Right forelimb (tissue), 1 donor: Measurements from ENCODE around the gene ATP11A.
"Not testable (repeated sequence)": the region's sequence is repeated elsewhere in the genome, so short reads cannot be mapped to it uniquely, and the experiment has no call there.

ENCODE experiments used
- DNase-seq: peaks from one replicate; pipeline ENCODE4 v3.0.0-alpha.2; 2018

Gene ATP11A

GRCh38 chr13:112822851-112823250 is 133.0 kb downstream of the ATP11A start:
- no peak for DNase-seq

DNA sequence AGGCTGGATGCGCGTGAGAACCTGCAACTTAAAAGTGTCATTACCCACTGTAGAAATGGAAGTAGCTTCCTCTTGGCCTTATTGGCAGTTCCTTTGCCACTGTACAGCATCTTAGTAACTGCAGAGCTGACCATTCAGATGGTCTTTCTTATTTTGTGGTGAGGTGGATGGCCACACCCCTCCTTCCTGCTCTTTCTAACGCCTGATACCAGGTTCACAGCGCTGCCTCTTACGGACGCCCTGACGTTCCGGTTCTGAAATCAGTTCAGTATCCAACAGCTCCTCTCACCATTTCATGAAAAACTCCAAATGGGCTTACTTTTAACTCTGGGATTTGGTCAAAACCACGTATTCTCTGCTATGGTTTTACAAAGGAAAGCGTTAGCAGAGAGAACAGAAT is 134.6 kb downstream of the ATP11A start:
- no peak for DNase-seq

GRCh38 chr13:112825071-112825470 is 135.2 kb downstream of the ATP11A start:
- no peak for DNase-seq

- DNase-seq, result no peak
These were observed 136.0 kb downstream of the ATP11A start for GRCh38 chr13:112825875-112826274.

DNA sequence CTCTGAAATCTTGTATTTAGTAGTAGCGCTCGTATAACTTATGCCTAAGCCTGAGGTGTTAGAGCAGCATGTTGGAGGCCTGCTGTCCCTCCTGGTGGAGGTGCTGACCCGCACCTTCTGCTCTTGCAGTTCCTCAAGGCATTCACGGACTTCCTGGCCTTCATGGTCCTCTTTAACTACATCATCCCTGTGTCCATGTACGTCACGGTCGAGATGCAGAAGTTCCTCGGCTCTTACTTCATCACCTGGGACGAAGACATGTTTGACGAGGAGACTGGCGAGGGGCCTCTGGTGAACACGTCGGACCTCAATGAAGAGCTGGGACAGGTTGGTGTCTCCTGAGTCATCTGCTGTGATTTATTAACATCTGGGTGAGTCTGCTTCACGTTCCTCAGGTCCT is 136.7 kb downstream of the ATP11A start:
- no peak for DNase-seq

DNA sequence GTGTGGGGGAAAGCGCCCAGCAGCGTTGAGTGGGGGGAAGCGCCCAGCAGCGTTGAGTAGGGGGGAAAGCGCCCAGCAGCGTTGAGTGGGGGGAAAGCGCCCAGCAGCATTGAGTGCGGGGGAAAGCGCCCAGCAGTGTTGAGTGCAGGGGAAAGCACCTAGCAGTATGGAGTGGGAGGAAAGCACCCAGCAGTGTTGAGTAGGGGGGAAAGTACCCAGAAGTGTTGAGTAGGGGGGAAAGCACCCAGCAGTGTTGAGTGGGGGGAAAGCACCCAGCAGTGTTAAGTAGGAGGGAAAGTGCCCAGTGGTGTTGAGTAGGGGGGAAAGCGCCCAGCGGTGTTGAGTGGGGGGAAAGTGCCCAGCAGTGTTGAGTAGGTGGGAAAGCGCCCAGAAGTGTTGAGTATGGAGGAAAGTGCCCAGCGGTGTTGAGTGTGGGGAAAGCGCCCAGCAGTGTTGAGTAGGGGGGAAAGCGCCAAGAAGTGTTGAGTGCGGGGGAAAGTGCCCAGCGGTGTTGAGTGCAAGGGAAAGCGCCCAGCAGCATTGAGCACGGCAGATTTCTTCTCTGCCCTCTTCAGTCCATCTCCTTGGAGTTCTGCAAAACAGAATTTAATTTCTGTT is 138.4 kb downstream of the ATP11A start:
- no peak for DNase-seq

GRCh38 chr13:112828756-112829155 is 138.9 kb downstream of the ATP11A start:
- no peak for DNase-seq

DNA sequence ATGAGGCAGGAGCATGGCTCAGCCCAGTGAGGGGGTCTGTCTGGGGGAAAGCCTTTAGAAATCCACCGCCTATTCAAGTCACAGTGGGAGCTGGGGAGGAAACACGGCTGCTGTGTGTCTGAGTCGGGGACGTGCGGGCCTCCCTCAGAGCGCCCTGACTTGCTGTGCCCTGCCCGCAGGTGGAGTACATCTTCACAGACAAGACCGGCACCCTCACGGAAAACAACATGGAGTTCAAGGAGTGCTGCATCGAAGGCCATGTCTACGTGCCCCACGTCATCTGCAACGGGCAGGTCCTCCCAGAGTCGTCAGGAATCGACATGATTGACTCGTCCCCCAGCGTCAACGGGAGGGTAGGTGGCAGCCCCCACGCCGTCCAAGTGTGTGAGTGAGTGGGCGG is 141.4 kb downstream of the ATP11A start:
- no peak for DNase-seq

- DNase-seq, result no peak
These were observed 142.0 kb downstream of the ATP11A start for GRCh38 chr13:112831801-112832200.

DNA sequence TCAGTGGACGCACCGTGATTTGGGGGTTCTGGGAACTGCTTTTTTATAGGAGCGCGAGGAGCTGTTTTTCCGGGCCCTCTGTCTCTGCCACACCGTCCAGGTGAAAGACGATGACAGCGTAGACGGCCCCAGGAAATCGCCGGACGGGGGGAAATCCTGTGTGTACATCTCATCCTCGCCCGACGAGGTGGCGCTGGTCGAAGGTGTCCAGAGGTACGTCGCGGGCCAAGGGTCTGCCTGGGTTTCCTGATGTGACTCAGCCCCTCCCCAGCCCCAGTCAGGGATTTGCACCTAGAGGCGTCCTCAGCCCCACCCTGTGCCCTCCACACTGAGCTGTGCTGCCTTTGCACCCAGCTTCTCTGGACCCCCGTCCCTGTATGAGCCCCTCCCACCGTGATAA is 143.0 kb downstream of the ATP11A start:
- no peak for DNase-seq

GRCh38 chr13:112833551-112834257 is 143.9 kb downstream of the ATP11A start:
- DNase-seq, result no peak

- no peak for DNase-seq
These were observed 145.5 kb downstream of the ATP11A start for GRCh38 chr13:112835344-112835743.

DNA sequence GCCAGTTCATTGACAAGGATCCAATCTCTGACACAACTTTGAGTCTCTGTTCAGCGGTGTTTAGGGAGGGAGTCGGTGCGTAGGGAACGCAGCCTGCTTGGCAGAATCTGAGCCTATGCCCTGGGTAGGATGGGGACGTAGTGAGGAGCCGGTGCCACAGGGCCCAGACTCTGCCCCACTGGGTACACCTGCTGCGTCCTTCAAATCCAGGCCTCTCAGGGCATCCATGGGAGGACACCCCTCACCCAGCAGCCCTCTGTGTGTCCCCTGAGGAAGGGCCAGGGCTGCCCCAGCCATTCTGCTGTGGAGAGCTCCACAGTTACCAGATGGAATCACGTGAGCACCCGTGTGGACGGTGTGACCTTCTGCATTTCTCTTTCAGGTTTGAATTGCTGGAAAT is 146.0 kb downstream of the ATP11A start:
- no peak for DNase-seq

- DNase-seq, result no peak
These were observed 147.1 kb downstream of the ATP11A start for GRCh38 chr13:112836940-112837339.

- DNase-seq, result no peak
These were observed 147.7 kb downstream of the ATP11A start for GRCh38 chr13:112837371-112838037.

- no peak for DNase-seq
These were observed 148.4 kb downstream of the ATP11A start for GRCh38 chr13:112838038-112838841.

DNA sequence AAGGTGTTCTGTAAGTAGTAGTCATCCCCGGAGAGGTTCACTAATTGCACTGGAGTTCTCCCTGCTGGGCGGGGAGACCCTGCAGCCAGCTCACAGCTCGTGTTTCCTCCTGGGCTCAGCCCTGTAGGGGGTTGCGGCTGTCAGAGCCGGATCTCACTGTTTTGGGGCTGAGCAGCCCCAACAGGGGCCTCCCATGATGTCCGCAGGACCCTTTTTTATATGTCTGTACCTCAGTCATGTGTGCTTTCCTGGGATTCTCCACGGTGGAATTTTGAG is 148.9 kb downstream of the ATP11A start:
- DNase-seq, result no peak

- no peak for DNase-seq
These were observed 149.7 kb downstream of the ATP11A start for GRCh38 chr13:112839356-112840105.

DNA sequence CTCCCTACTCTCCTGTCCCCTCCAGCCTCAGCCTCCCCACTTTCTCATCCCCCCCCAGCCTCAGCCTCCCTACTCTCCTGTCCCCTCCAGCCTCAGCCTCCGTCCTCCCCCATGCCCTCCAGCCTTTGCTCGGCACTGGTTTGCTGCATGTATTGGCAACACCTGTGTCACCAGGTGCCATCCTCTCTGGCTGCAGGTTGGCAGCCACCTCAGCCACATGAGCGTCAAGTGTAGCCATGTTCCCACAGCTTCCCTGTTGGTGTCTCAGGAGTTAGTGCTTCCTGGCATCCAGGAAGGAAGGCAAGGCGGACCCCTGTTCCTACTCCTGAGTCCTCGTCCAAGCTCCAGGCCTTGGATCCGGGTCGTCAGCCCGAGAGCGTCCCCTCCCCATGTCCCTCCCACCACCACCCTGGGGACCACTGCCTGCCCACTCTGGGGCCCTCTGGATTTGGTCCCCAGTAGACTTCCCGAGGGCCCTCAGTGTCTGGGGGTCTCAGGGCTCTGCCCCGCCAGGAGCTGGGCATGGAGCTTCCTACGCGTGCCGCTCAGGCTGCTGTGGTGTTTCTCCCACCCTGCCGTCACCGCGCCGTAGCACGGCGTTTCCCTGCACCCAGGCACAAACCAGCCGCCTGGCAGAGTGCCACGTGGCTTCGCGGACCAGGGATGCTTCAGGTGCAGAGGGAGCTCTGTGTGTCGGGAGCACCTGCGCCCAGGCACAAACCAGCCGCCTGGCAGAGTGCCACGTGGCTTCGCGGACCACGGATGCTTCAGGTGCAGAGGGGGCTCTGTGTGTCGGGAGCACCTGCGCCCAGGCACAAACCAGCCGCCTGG is 150.8 kb downstream of the ATP11A start:
- no peak for DNase-seq

DNA sequence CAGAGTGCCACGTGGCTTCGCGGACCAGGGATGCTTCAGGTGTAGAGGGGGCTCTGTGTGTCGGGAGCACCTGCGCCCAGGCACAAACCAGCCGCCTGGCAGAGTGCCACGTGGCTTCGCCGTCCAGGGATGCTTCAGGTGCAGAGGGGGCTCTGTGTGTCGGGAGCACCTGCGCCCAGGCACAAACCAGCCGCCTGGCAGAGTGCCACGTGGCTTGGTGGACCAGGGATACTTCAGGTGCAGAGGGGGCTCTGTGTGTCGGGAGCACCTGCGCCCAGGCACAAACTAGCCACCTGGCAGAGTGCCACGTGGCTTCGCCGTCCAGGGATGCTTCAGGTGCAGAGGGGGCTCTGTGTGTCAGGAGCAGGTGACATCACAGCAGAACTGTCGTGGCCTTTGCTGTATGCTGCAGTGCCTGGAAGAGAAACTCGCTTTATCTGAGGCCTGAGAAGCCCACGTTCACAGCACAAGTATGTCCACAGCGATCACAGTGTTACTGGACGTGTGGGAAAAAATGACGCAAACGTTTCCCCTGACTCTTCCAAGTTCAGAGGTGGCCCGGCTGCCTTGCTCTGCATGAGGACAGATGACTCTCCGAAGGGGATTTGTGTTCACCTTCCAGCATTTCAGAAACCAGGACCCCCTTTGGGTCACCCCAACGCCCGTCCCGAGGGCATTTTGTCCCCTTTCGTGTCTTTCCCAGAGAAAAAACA is 151.6 kb downstream of the ATP11A start:
- not testable (repeated sequence) for DNase-seq

- no peak for DNase-seq
These were observed 152.6 kb downstream of the ATP11A start for GRCh38 chr13:112842343-112842856.
